Left ventricle myocardium inferior (tissue), 1 donor: ENCODE measurements around the gene AP1B1. TPM values are rescaled to one million over a fixed set of nuclear protein-coding genes. Genes with fewer than 3 reads are reported as not detected.

Source experiments
- microRNA-seq: library from miRNA; unstranded; fragments of <30 nt; microRNA quantifications from one replicate; pipeline ENCODE4 v1.2.0, GENCODE V29; 2020
- total RNA-seq: library from RNA; stranded (reverse); fragmentation: NEBNext Ultra II Directional; extraction: Animal tissue kit (Norgen Biotek cat#: 25700); gene quantifications from one replicate; pipeline ENCODE4 v1.2.1, GENCODE V29; 2021
- donor health status: DM: no; HTN: yes; CAD: no; lungs with severe emphysema.

The AP1B1 gene
- total RNA-seq, 1 donor from 2014 or later = 28.2 TPM

Small RNAs within 50 kb of the gene (microRNA-seq; reads per million reads assigned to microRNA genes)
- gene MIR3653 = 10.3 reads per million, percentile 26 among the genes with 10 or more reads in this experiment

Other genes with a start within 250 kb of the AP1B1 start
- gene EMID1, start 182.7 kb downstream of the AP1B1 start, total RNA-seq = 0.74 TPM
- 15.0 TPM for gene RHBDD3, start 120.6 kb downstream of the AP1B1 start, total RNA-seq
- gene EWSR1, start 120.3 kb downstream of the AP1B1 start, total RNA-seq = 122 TPM
- 22.4 TPM for gene GAS2L1, start 81.9 kb downstream of the AP1B1 start, total RNA-seq
- 1.4 TPM for gene RASL10A, start 72.9 kb downstream of the AP1B1 start, total RNA-seq
- not detected for gene RFPL1, start 50.0 kb upstream of the AP1B1 start, total RNA-seq
- gene NEFH, start 91.6 kb upstream of the AP1B1 start, total RNA-seq = 0.16 TPM
- 39.3 TPM for gene THOC5, start 165.2 kb upstream of the AP1B1 start, total RNA-seq
- 17.2 TPM for gene NIPSNAP1, start 192.5 kb upstream of the AP1B1 start, total RNA-seq
- 38.5 TPM for gene NF2, start 215.1 kb upstream of the AP1B1 start, total RNA-seq